Parathyroid adenoma (tissue), 2 donors: ENCODE measurements around the gene ODR4.
"Not testable (repeated sequence)": the region's sequence is repeated elsewhere in the genome, so short reads cannot be mapped to it uniquely, and the experiment has no call there.

Source experiments
- H2AFZ ChIP-seq: fragments of 300-600 bp; sonication (generic); one replicate; pipeline ENCODE4 v1.7.0; 2017; ENCODE audit warnings: antibody characterized with exemption, mild to moderate bottlenecking
- H3K27ac ChIP-seq: fragments of 300-600 bp; sonication (generic); one replicate; pipeline ENCODE4 v1.7.0; 2017
- H3K27me3 ChIP-seq: fragments of 300-600 bp; sonication (generic); one replicate; pipeline ENCODE4 v1.7.0; 2017; ENCODE audit warnings: low read length; ENCODE audit not compliant: control insufficient read depth, insufficient read depth
- H3K36me3 ChIP-seq: fragments of 300-600 bp; sonication (generic); one replicate; pipeline ENCODE4 v1.7.0; 2017; ENCODE audit warnings: low read length; ENCODE audit not compliant: control insufficient read depth, insufficient read depth
- H3K4me1 ChIP-seq: fragments of 300-600 bp; sonication (generic); one replicate; pipeline ENCODE4 v1.7.0; 2017; ENCODE audit warnings: control low read depth
- H3K4me2 ChIP-seq: fragments of 300-600 bp; sonication (generic); one replicate; pipeline ENCODE4 v1.7.0; 2017; ENCODE audit warnings: low read length
- H3K4me3 ChIP-seq: fragments of 300-600 bp; sonication (generic); one replicate; pipeline ENCODE4 v1.7.0; 2017; ENCODE audit warnings: low read depth, low read length
- H3K79me2 ChIP-seq: fragments of 300-600 bp; sonication (generic); one replicate; pipeline ENCODE4 v1.7.0; 2017; ENCODE audit warnings: control low read depth
- H3K9ac ChIP-seq: fragments of 300-600 bp; sonication (generic); one replicate; pipeline ENCODE4 v1.7.0; 2017; ENCODE audit warnings: mild to moderate bottlenecking
- H3K9me3 ChIP-seq: fragments of 300-600 bp; sonication (generic); one replicate; pipeline ENCODE4 v1.7.0; 2017; ENCODE audit warnings: low read length; ENCODE audit not compliant: control insufficient read depth
- TF ChIP-seq, protein P1 (sequence below): fragments of 300-600 bp; sonication (generic); IDR thresholded peaks from one replicate; pipeline ENCODE4 v1.7.0; 2017; ENCODE audit warnings: antibody characterized with exemption, mild to moderate bottlenecking
- donor health status: primary hyperparathyroidism.

Gene ODR4

DNA sequence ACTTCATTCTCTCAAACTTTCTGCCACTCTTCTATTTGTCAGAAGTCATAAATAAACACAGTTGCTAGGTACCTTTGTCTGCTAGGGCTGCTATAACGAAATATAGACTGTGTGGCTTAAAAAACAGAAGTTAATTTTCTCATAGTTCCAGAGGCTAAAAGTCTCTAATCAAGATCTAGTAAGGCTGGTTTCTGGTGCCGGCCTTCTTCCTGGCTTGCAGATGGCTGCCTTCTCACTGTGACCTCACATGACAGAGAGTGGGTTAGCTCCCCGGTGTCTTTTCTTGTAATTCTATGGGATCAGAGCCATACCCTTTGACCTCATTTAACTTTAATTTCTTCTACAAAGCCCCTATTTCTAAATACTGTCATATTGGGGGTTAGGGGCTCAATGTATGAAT is 79.3 kb downstream of the ODR4 start:
- Histone ChIP-seq H3K4me2 (no peak overlapping the region), H3K79me2 (no peaks in the 10 kb centered on the region), H3K36me3 (no peaks in the 10 kb centered on the region), H3K27me3 (no peaks in the 10 kb centered on the region), H2AFZ (no peak overlapping the region), H3K9ac (no peak overlapping the region), H3K4me1 (no peaks in the 10 kb centered on the region), H3K4me3 (no peak overlapping the region), H3K9me3 (no peaks in the 10 kb centered on the region), H3K27ac (no peak overlapping the region)
- TF ChIP-seq, protein P1, sequence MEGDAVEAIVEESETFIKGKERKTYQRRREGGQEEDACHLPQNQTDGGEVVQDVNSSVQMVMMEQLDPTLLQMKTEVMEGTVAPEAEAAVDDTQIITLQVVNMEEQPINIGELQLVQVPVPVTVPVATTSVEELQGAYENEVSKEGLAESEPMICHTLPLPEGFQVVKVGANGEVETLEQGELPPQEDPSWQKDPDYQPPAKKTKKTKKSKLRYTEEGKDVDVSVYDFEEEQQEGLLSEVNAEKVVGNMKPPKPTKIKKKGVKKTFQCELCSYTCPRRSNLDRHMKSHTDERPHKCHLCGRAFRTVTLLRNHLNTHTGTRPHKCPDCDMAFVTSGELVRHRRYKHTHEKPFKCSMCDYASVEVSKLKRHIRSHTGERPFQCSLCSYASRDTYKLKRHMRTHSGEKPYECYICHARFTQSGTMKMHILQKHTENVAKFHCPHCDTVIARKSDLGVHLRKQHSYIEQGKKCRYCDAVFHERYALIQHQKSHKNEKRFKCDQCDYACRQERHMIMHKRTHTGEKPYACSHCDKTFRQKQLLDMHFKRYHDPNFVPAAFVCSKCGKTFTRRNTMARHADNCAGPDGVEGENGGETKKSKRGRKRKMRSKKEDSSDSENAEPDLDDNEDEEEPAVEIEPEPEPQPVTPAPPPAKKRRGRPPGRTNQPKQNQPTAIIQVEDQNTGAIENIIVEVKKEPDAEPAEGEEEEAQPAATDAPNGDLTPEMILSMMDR, result no peak

DNA sequence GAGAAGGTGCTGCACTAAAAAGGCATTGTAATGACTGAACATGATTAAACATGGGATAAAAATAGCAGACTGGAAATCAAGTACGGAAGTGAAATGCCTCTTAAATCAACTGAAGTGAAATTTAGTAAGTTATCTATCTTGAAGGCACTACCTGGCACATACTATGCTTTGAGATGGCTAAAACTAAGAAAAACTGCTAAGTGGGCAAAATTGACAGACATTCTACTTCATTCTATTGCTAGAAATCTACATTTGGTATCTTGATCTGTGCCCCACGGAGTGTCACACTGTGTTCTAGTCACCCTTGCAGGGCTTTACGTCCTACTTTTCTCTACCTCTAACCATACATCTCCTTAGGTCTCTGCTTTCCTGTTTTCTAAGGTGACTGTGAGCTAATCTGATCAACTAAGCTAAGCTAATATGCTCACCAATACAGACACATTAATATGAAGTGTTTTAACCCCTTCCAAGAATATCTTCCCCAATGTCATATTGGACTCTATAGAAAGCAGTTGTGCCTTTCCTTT is 81.2 kb downstream of the ODR4 start:
- Histone ChIP-seq H3K27ac (no peak overlapping the region), H3K36me3 (no peaks in the 10 kb centered on the region), H3K4me2 (no peak overlapping the region), H3K9me3 (no peaks in the 10 kb centered on the region), H3K79me2 (no peaks in the 10 kb centered on the region), H2AFZ (no peak overlapping the region), H3K9ac (no peak overlapping the region), H3K4me3 (no peak overlapping the region), H3K4me1 (no peaks in the 10 kb centered on the region), H3K27me3 (no peaks in the 10 kb centered on the region)
- TF ChIP-seq, protein P1, result no peak

DNA sequence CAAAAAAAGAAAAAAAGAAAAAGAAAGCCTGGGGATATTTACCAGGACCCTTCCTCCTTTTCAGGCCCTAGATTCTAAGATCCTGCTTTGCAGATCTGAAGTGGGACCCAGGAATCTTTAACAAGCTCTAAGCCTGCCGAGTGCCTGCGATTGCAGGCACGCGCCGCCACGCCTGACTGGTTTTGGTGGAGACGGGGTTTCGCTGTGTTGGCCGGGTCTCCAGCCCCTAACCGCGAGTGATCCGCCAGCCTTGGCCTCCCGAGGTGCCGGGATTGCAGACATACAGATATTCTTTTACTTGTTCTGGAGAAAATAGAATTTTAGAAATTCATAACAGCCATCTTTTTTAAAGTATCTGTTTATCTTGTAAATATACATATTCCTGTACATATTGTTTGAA is 83.5 kb downstream of the ODR4 start:
- H3K27me3 ChIP-seq, H3K36me3 ChIP-seq, H3K79me2 ChIP-seq, H2AFZ ChIP-seq, H3K9ac ChIP-seq, H3K4me2 ChIP-seq, H3K4me1 ChIP-seq, H3K27ac ChIP-seq, H3K4me3 ChIP-seq, H3K9me3 ChIP-seq: not testable (repeated sequence)

DNA sequence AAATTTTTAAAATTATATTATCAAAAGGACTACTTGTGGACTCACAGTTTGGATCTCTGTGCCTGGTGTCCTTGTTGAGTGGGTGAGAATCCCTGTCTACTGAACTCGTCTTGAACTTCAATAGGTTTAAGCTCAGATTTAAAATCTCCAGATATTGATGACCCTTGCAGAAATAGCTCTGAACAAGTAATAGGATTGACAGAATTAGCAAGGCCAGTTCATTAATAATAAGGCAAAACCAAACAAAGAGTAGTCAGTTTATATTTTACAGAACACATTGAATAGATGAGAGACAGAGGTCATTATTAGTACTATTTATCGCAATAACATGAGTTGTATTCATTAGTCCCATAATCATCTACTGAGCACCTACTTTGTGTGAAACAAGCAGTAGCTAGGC is 85.4 kb downstream of the ODR4 start, which contains the start of gene PDC:
Gene PDC (minus strand): TSS at position 101 of the 400 bp plus-strand sequence. CDS start 11,655 bp downstream, outside the sequence.
- H3K36me3 ChIP-seq, result no peaks in the 10 kb centered on the region
- no peak within 1 kb of the TSS for H3K4me2 ChIP-seq

DNA sequence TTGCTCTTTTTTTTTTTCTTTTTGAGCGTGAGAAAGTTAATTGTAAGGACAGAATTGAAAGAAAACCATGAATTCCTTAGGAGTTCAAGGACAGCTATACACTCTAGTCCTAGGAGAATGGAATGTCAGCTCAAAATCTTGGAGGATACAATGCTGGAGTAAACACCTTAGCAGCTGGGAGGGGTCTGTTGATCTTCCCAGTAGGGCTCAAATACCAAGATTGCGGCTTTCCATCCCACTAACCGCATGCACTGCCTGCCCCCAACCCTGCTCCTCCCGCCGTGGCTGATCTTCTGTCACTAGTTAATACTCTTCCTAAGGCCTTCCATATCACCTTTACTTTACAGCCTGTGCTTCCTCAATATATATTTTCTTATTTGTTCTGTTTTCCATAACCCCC is 87.9 kb downstream of the ODR4 start:
- no peak overlapping the region for H3K9ac ChIP-seq
- H3K27ac ChIP-seq, result no peak overlapping the region
- H3K9me3 ChIP-seq, result no peaks in the 10 kb centered on the region
- H3K27me3 ChIP-seq, result no peaks in the 10 kb centered on the region
- H2AFZ ChIP-seq, result no peak overlapping the region
- no peaks in the 10 kb centered on the region for H3K79me2 ChIP-seq
- no peak overlapping the region for H3K4me2 ChIP-seq
- no peak overlapping the region for H3K4me3 ChIP-seq
- no peaks in the 10 kb centered on the region for H3K4me1 ChIP-seq
- TF ChIP-seq, protein P1, result no peak
- no peaks in the 10 kb centered on the region for H3K36me3 ChIP-seq

More for the DNA sequence above, 85.4 kb downstream of the ODR4 start, which contains the start of gene PDC:
- H3K9me3 ChIP-seq, result no peaks in the 10 kb centered on the region
- TF ChIP-seq, protein P1, result no peak
- H3K27ac ChIP-seq, result no peak within 1 kb of the TSS
- H3K9ac ChIP-seq, result no peak within 1 kb of the TSS
- no peak within 1 kb of the TSS for H2AFZ ChIP-seq
- H3K4me3 ChIP-seq, result no peak within 1 kb of the TSS
- H3K4me1 ChIP-seq, result no peaks in the 10 kb centered on the region
- H3K79me2 ChIP-seq, result no peaks in the 10 kb centered on the region
- no peaks in the 10 kb centered on the region for H3K27me3 ChIP-seq
